DMS153 treated with DMSO at 0.1 percent for 48 hours (cell line): ENCODE measurements around the gene PDF.
"Not testable (repeated sequence)": the region's sequence is repeated elsewhere in the genome, so short reads cannot be mapped to it uniquely, and the experiment has no call there.

Source experiments
- DNase-seq: peaks from one replicate; lab custom pipeline; 2025; ENCODE audit not compliant: unreplicated experiment; lab: John Stamatoyannopoulos, UW

Gene PDF

GRCh38 chr16:69316595-69317034, 13.8 kb downstream of the PDF start:
- DNase-seq = no peak

GRCh38 chr16:69315486-69316311, 14.7 kb downstream of the PDF start:
- DNase-seq = no peak

GRCh38 chr16:69314534-69314933, 15.9 kb downstream of the PDF start:
- no peak for DNase-seq

GRCh38 chr16:69313469-69313868, 16.9 kb downstream of the PDF start:
- DNase-seq = no peak

- no peak for DNase-seq
Measured at GRCh38 chr16:69311533-69312387, 18.6 kb downstream of the PDF start.

GRCh38 chr16:69310653-69311532, 19.5 kb downstream of the PDF start, which contains the start of gene VPS4A:
Gene VPS4A, plus strand, starts transcription at chr16:69311350. Its CDS starts 162 bp downstream, at chr16:69311512.
- DNase-seq = peak; percentile 96

GRCh38 chr16:69309316-69309715, 21.1 kb downstream of the PDF start:
- DNase-seq = no peak

- no peak for DNase-seq
Measured at GRCh38 chr16:69307856-69308255, 22.5 kb downstream of the PDF start.

GRCh38 chr16:69307091-69307490, 23.3 kb downstream of the PDF start:
- DNase-seq = no peak

GRCh38 chr16:69306031-69306430, 24.4 kb downstream of the PDF start:
- no peak for DNase-seq

- no peak for DNase-seq
Measured at GRCh38 chr16:69302301-69302700, 28.1 kb downstream of the PDF start.

- no peak for DNase-seq
Measured at GRCh38 chr16:69301861-69302260, 28.5 kb downstream of the PDF start.

GRCh38 chr16:69301187-69301586, 29.2 kb downstream of the PDF start:
- DNase-seq = no peak

- DNase-seq = no peak
Measured at GRCh38 chr16:69298261-69298660, 32.1 kb downstream of the PDF start.

GRCh38 chr16:69296771-69297170, 33.6 kb downstream of the PDF start:
- not testable (repeated sequence) for DNase-seq

- no peak for DNase-seq
Measured at GRCh38 chr16:69294051-69294450, 36.3 kb downstream of the PDF start.

- DNase-seq = no peak
Measured at GRCh38 chr16:69293401-69293800, 37.0 kb downstream of the PDF start.

GRCh38 chr16:69291657-69292056, 38.7 kb downstream of the PDF start:
- DNase-seq = not testable (repeated sequence)

- DNase-seq = peak; percentile 56
Measured at GRCh38 chr16:69286941-69287713, 43.3 kb downstream of the PDF start.

GRCh38 chr16:69285240-69285639, 45.1 kb downstream of the PDF start:
- no peak for DNase-seq
